ENCODE data around the gene SLAMF7.

DNA sequence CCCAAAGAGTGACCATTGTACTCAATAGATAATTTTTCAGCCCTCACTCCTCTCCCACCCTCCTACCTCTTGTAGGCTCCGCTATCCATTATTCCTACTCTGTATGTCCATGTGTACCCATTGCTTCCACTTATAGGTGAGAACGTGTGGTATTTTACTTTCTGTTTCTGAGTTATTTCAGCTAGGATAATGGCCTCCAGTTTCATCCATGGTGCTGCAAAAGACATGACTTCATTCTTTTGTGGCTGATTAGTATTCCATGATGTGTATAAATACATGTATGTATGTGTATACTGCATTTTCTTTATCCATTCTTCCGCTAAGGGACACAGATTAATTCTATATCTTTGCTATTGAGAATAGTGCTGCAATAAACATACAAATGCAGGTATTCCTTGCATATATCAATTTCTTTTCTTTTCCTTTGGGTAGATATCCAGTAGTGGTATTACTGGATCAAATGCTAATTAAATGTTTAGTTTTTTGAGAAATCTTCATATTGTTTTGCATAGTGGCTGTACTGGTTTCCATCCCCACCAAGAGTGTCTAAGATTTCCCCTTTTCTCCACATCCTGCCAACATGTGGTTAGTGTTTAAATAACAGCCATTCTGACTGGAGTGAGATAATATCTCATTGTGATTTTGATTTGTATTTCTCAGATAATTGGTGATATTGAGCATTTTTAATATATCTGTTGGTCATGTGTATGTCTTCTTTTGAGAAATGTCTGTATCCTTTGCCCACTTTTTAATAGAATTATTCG lies 61.8 kb downstream of the SLAMF7 start:
- TF ChIP-seq, protein P1, sequence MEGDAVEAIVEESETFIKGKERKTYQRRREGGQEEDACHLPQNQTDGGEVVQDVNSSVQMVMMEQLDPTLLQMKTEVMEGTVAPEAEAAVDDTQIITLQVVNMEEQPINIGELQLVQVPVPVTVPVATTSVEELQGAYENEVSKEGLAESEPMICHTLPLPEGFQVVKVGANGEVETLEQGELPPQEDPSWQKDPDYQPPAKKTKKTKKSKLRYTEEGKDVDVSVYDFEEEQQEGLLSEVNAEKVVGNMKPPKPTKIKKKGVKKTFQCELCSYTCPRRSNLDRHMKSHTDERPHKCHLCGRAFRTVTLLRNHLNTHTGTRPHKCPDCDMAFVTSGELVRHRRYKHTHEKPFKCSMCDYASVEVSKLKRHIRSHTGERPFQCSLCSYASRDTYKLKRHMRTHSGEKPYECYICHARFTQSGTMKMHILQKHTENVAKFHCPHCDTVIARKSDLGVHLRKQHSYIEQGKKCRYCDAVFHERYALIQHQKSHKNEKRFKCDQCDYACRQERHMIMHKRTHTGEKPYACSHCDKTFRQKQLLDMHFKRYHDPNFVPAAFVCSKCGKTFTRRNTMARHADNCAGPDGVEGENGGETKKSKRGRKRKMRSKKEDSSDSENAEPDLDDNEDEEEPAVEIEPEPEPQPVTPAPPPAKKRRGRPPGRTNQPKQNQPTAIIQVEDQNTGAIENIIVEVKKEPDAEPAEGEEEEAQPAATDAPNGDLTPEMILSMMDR (optimal IDR thresholded peaks at IDR 0.05 in 1 of 3, IDR thresholded peaks at IDR 0.05 in 1 of 3, conservative IDR thresholded peaks at IDR 0.05 in 1 of 3; ENCODE audit: extremely low read depth in 1 of 3, insufficient read depth in 2 of 3, low read length in 3 of 3): no peak
- no peak for TF ChIP-seq EZH2 (IDR thresholded peaks at IDR 0.05; ENCODE audit: low read length)
